Choroid plexus epithelial cell (primary cell): Measurements from ENCODE around the gene MAP3K20.

Experiments
- DNase-seq: peaks from one replicate; pipeline ENCODE4 v3.0.0-alpha.2; 2010; ENCODE audit warnings: low read depth
- H3K4me3 ChIP-seq: 2 replicates; pipeline ENCODE4 v1.5.1; 2011; ENCODE audit warnings: low read depth, mild to moderate bottlenecking, control low read depth, low read length, moderate library complexity
- TF ChIP-seq, protein P1 (sequence below): conservative IDR thresholded peaks from 2 replicates; pipeline ENCODE4 v1.5.1; 2011; ENCODE audit warnings: low read depth, mild to moderate bottlenecking, control low read depth, inconsistent platforms, low read length, moderate library complexity

MAP3K20 gene

DNA sequence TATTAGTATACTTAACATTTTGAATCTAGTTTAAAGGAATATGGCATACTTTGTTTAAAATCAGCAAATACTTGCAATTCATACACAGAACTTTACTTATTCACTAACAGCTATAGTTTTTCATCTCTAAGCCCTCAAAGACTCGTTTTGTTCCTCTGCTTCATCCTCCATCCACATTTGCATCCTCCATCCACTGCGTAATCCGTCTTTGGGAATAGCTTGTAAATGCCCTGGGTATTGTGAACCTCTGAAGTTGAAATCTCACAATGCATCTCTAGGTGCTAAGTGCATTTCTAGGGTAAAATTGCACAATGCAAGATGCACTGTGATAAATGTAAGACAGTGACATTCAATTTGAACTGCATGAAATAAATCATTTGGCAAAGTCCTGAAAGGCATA is 163.2 kb downstream of the MAP3K20 start:
- DNase-seq = no peak
- H3K4me3 ChIP-seq = no peak overlapping the region
- TF ChIP-seq, protein P1, sequence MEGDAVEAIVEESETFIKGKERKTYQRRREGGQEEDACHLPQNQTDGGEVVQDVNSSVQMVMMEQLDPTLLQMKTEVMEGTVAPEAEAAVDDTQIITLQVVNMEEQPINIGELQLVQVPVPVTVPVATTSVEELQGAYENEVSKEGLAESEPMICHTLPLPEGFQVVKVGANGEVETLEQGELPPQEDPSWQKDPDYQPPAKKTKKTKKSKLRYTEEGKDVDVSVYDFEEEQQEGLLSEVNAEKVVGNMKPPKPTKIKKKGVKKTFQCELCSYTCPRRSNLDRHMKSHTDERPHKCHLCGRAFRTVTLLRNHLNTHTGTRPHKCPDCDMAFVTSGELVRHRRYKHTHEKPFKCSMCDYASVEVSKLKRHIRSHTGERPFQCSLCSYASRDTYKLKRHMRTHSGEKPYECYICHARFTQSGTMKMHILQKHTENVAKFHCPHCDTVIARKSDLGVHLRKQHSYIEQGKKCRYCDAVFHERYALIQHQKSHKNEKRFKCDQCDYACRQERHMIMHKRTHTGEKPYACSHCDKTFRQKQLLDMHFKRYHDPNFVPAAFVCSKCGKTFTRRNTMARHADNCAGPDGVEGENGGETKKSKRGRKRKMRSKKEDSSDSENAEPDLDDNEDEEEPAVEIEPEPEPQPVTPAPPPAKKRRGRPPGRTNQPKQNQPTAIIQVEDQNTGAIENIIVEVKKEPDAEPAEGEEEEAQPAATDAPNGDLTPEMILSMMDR = no peak

DNA sequence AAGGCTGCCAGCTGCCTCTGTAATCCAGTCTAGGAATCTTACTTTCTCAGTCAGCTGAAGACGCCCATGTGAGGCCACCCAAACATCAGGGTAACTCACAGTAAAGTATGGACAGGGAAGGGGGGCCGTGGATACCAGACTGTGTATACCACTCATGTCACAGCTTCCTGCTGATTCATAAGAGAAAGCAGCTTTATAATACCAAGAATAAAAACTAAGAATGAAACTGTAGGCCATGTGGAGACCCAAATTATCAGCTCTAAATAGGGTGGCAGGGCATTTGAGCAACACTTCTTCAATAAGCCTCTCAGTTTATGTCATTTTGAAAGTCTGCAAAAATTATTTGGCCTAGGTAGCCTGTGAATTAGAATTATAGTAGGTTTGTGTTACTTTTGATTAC is 164.0 kb downstream of the MAP3K20 start:
- H3K4me3 ChIP-seq = no peak overlapping the region
- TF ChIP-seq, protein P1 = no peak
- DNase-seq = no peak

DNA sequence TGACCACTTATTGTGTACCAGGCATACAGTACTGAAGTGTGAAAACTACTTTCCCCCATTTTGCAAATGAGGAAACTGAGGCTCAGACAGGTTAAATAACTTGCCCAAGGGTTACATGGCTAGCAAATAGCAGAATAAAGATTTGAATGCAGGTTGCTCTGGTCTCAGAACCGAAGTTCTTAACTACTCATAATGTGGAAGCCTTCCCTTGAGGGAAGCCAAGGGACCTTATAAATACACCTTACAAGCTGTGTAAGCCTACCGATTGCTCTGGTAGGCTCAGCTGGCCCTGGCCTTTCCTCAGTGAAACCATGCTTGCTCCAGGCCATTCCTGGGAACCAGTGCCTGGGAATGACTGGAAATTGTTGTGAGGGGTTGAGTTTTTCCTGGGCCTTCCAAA is 164.4 kb downstream of the MAP3K20 start:
- TF ChIP-seq, protein P1 = no peak
- H3K4me3 ChIP-seq = no peak overlapping the region
- DNase-seq = no peak

DNA sequence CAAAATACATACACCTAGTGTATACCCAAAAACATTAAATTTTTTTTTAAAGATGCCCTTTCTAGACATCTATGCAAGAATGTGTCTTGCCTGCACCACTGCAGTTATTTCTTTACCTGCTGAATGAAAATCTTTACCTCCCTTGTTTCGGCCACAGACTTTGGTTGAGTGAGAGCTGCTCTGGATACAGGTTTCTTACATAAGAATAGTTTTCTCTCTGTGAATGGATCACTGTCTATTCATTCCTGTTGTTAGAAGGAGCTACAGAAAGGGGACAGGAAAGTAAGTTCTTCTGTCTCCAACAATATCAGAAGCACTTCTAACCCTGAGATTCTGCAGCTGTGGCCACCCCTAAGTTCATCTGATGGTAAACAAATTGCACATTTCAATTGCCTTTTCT is 166.0 kb downstream of the MAP3K20 start:
- no peak for DNase-seq

DNA sequence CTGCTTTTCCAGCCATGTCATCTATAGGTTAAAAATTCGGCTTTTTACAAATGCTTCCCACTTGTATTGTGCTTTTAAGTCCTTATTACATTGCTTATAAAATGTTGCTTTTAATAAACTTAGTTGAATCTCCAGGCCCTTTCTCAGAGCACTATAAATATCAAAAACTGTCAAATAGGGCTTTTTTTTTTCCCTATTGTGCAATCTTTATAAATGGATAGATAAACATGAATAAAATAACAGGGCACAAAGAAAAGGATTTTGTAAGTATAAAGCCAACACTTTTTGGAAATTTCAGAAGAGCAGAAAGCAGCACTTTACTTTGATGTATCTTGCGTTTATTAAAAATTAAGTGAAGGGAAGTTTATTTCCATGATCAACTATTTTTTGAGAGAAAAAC is 171.5 kb downstream of the MAP3K20 start:
- DNase-seq = no peak
- H3K4me3 ChIP-seq = no peak overlapping the region
- TF ChIP-seq, protein P1 = no peak

More for the DNA sequence above, 166.0 kb downstream of the MAP3K20 start:
- no peak overlapping the region for H3K4me3 ChIP-seq
- TF ChIP-seq, protein P1 = no peak

DNA sequence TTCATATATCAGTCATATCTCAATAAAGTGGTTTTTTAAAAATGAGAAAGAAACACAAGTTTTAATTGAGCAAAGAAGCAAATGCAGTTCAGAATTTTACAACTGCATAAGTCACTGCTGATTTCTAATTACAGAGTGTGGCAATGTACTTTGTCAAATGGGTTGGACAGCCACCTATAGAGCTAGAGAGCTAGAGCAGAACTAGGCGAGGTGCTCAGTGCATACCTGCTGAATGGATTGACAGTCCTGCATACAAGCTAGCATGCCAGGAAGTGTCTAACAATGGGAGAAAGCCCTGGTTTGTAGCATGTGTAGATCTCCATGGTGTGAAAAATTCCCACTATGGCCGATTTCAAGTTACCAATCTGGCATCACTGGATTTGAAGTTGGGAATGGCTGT is 172.7 kb downstream of the MAP3K20 start:
- no peak overlapping the region for H3K4me3 ChIP-seq
- TF ChIP-seq, protein P1 = no peak
- no peak for DNase-seq
